OCI-LY1 (cell line): ENCODE measurements around the gene MPP2.

Experiments used
- CTCF ChIP-seq: fragments of 200-600 bp; sonication (generic), shearing (Covaris generic); IDR thresholded peaks from 2 replicates; pipeline ENCODE4 v1.5.1; 2017; ENCODE audit warnings: mild to moderate bottlenecking, antibody characterized with exemption, low read length, moderate library complexity, mixed read lengths
- EZH2 ChIP-seq: fragments of 200-600 bp; sonication (generic), shearing (Covaris generic); IDR thresholded peaks from 2 replicates; pipeline ENCODE4 v1.8.0; 2017; ENCODE audit warnings: borderline replicate concordance, mixed run types, mild to moderate bottlenecking, antibody characterized with exemption, low read length, moderate library complexity, mixed read lengths

GRCh38 chr17:43905400-43905984 lies 1.8 kb downstream of the MPP2 start:
- no peak for TF ChIP-seq CTCF
- TF ChIP-seq EZH2 = no peak
